GM12878 (cell line): ENCODE results near the gene RPS26.

Experiments used
- EP300 ChIP-seq, 2 experiments: fragments of 150-350 bp in 1 of 2; IDR thresholded peaks; 2 replicates each; pipeline ENCODE4 v1.6.1; 2011 to 2012; ENCODE audit warnings: low read depth in 2 of 2, low read length in 2 of 2, borderline replicate concordance in 1 of 2, improper control_type of control experiment in 1 of 2, inconsistent platforms in 1 of 2; ENCODE audit not compliant: control insufficient read depth in 1 of 2
- EZH2 ChIP-seq: IDR thresholded peaks from 2 replicates; pipeline ENCODE4 v1.6.1; 2012; ENCODE audit warnings: low read depth, mild to moderate bottlenecking, control low read depth, inconsistent platforms, low read length, borderline replicate concordance; ENCODE audit not compliant: control insufficient read depth
- GABPA ChIP-seq: IDR thresholded peaks from 2 replicates; pipeline ENCODE4 v1.6.1; 2014; ENCODE audit warnings: antibody characterized with exemption, low read depth, mild to moderate bottlenecking, inconsistent platforms
- KDM1A ChIP-seq: fragments of 200-600 bp; sonication (generic); IDR thresholded peaks from 2 replicates; pipeline ENCODE4 v1.6.1; 2016; ENCODE audit warnings: borderline replicate concordance
- NBN ChIP-seq: fragments of 450-650 bp; IDR thresholded peaks from 2 replicates; pipeline ENCODE4 v1.6.1; 2016
- TAF1 ChIP-seq: IDR thresholded peaks from 2 replicates; pipeline ENCODE4 v1.6.1; 2011; ENCODE audit warnings: mild to moderate bottlenecking, low read depth, low read length, borderline replicate concordance
- ZNF384 ChIP-seq: IDR thresholded peaks from 2 replicates; pipeline ENCODE4 v1.6.1; 2012; ENCODE audit warnings: low read depth, mild to moderate bottlenecking, low read length, improper control_type of control experiment, borderline replicate concordance
- TF ChIP-seq, protein P1 (sequence below): fragments of 150-350 bp; IDR thresholded peaks from 2 replicates; pipeline ENCODE4 v1.6.1; 2016; ENCODE audit warnings: low read depth, low read length

DNA sequence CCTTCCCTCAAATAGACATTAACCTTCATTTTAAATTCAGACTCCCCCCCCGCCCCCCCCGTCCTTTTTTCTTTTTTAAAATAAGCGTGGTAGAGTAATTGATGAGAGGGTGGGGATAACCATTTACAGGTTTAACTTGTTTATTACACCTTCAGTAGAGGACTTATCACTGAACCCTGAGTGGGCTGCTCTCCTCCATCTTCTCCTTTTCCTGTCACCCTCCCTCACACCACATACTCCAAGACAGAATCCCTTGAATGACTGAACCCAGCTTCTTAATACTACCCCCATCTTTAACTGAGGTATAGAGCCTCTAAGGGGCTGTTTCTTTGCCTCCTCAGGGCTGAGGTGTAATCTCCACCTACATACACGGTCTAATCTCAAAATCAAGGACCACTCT is 24.5 kb upstream of the RPS26 start:
- TF ChIP-seq GABPA (no peak), NBN (no peak), TAF1 (no peak), EZH2 (no peak), KDM1A (no peak), ZNF384 (no peak), EP300 (IDR thresholded peaks at IDR 0.05; ENCODE audit: borderline replicate concordance in 1 of 2, control insufficient read depth in 1 of 2, low read depth in 2 of 2, low read length in 2 of 2) (no peak)
- TF ChIP-seq, protein P1, sequence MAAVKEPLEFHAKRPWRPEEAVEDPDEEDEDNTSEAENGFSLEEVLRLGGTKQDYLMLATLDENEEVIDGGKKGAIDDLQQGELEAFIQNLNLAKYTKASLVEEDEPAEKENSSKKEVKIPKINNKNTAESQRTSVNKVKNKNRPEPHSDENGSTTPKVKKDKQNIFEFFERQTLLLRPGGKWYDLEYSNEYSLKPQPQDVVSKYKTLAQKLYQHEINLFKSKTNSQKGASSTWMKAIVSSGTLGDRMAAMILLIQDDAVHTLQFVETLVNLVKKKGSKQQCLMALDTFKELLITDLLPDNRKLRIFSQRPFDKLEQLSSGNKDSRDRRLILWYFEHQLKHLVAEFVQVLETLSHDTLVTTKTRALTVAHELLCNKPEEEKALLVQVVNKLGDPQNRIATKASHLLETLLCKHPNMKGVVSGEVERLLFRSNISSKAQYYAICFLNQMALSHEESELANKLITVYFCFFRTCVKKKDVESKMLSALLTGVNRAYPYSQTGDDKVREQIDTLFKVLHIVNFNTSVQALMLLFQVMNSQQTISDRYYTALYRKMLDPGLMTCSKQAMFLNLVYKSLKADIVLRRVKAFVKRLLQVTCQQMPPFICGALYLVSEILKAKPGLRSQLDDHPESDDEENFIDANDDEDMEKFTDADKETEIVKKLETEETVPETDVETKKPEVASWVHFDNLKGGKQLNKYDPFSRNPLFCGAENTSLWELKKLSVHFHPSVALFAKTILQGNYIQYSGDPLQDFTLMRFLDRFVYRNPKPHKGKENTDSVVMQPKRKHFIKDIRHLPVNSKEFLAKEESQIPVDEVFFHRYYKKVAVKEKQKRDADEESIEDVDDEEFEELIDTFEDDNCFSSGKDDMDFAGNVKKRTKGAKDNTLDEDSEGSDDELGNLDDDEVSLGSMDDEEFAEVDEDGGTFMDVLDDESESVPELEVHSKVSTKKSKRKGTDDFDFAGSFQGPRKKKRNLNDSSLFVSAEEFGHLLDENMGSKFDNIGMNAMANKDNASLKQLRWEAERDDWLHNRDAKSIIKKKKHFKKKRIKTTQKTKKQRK = no peak
